Stimulated activated CD4-positive, alpha-beta T cell treated with anti-CD3 and anti-CD28 coated beads, Interleukin-15, amount 100 ng/mL, for 24 hours (primary cell): ENCODE results near the gene HS3ST4.
A peak's percentile ranks its signal among the peaks of the same experiment; 100 is the strongest.

ENCODE experiments used
- DNase-seq: peaks from one replicate; pipeline ENCODE4 v3.0.0-alpha.2; 2020

Gene HS3ST4

GRCh38 chr16:25691519-25692091 is at the start of gene HS3ST4:
HS3ST4 (plus strand) TSS chr16:25691959.
- peak; percentile 13 for DNase-seq

DNA sequence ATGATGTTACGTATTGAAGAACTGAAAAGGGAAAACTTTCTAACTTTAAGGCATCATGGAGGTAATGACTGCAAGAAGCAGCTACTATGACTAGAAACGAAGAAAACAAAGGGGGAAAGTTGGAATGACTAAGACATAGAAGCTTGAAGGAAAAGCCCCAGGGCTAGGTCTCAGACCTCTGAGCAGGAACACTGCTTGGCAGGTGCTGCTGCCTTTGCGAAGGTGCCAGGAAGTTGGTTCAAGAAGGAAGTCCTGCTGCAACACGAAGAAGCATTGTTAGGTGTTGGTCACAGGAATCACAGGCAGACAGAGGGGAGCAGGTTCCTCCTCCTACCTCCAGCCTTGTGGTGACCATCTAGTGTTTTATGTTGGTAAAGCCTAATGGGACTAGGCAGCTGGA is 48.1 kb upstream of the HS3ST4 start:
- DNase-seq = no peak

GRCh38 chr16:25656639-25657038 is 35.1 kb upstream of the HS3ST4 start:
- DNase-seq = no peak

GRCh38 chr16:25676820-25677219 is 14.9 kb upstream of the HS3ST4 start:
- no peak for DNase-seq

- DNase-seq = no peak
These were observed 12.2 kb upstream of the HS3ST4 start for GRCh38 chr16:25679511-25679910.

GRCh38 chr16:25689137-25689836 is 2.5 kb upstream of the HS3ST4 start:
- DNase-seq = no peak

DNA sequence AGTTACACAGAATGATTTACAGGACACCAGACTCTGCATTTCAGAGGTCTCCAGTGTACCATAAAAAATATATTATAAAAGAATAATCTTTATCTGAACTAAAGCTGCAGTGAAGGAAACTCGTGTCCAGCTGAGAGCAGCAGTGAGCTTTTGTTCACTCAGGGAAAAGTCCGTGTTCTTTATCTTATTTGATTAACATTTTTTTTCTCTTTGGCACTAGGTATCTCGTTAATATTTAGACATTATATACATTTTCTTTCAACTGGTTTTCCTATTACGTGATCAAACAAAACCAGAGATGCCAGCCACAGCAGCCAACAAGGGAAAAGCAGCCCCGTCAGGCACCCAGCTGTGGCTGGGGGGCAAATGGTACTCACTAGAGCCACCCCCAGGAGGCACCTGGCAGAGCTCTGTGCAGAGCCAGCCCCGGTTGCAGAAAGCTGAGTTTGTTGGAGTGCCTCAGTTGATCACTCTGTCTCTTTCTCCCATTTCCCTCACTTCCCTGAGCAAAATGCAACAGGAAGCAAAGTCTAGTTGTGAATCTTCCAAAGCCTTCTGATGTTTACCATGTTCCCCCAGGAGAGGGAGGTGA is 1.1 kb upstream of the HS3ST4 start:
- no peak for DNase-seq

DNA sequence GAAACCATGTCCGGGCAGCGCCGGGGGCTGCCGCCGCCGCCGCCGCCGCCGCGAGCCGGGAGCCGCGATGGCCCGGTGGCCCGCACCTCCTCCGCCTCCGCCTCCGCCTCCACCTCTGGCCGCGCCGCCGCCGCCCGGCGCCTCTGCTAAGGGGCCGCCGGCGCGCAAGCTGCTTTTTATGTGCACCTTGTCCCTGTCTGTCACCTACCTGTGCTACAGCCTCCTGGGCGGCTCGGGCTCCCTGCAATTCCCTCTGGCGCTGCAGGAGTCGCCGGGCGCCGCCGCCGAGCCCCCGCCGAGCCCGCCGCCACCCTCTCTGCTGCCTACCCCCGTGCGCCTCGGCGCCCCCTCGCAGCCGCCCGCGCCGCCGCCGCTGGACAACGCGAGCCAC is 587 bp downstream of the HS3ST4 start:
- DNase-seq = peak; percentile 3

DNA sequence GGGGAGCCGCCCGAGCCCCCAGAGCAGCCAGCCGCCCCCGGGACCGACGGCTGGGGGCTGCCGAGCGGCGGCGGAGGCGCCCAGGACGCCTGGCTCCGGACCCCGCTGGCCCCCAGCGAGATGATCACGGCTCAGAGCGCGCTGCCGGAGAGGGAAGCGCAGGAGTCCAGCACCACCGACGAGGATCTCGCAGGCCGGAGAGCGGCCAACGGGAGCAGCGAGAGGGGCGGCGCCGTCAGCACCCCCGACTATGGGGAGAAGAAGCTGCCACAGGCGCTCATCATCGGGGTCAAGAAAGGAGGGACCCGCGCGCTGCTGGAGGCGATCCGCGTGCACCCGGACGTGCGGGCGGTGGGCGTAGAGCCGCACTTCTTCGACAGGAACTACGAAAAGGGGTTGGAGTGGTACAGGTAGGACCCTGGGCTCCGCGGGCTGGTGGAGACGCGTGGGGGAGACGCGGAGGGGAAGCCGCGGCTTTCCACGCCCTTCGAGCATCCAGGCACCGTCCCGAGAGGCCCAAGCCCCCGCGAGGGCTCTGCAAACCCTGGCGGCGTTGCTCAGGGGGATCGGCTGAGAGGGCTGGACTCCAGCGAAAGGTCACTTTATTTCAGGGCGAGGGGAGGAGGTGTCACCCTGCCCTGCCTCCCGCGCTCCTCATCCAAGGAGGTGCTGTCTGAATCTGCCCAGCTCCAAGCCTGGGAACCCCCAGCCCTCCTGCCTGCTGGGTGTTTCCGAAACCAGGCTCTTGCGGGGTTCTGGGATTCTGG is 1.2 kb downstream of the HS3ST4 start:
- peak; percentile 1 for DNase-seq

- DNase-seq = no peak
These were observed 1.9 kb downstream of the HS3ST4 start for GRCh38 chr16:25693631-25694030.

GRCh38 chr16:25699069-25699468 is 7.3 kb downstream of the HS3ST4 start:
- DNase-seq = no peak

GRCh38 chr16:25700547-25700946 is 8.8 kb downstream of the HS3ST4 start:
- no peak for DNase-seq

DNA sequence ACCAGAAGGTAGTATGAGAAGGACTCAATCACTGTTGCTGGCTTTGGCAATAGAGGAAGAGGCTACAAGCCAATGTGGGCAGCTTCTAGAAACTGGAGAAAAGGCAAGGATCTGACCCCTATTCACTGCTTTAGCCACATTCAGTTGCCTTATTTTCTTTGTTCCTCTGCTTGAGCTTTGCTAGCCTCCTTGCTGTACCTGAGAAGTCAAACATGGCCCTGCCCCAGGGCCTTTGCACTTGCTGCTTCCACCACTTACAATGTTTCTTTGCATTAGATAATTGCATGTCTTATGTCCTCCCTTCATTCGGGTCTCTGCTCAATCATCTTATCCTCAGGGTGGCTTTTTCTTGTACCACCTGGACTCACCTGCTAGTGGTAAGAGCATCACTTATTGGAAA is 15.8 kb downstream of the HS3ST4 start:
- DNase-seq = no peak

GRCh38 chr16:25707982-25708583 is 16.3 kb downstream of the HS3ST4 start:
- DNase-seq = peak; percentile 38

GRCh38 chr16:25709213-25709612 is 17.5 kb downstream of the HS3ST4 start:
- no peak for DNase-seq

GRCh38 chr16:25713785-25714570 is 22.2 kb downstream of the HS3ST4 start:
- no peak for DNase-seq

DNA sequence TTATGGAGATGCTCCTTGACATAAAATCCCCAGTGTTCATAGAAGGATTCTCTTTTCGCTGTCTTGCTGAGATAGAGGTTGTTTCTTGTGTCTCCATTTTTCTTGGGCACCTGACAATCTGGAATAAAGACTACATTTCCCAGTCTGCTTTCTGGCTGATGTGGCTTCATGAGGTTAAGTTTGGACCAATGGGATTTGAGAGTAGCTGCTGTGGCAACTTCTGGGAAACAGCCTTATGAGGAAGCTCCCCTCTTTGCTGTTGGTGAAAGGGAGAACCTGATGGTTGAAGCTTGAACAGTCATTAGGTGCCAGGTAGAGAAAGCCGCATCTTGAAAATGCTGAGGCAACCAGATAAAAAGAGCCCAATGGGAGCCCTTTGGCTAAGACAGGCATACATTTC is 24.4 kb downstream of the HS3ST4 start:
- DNase-seq = no peak

- no peak for DNase-seq
These were observed 29.7 kb downstream of the HS3ST4 start for GRCh38 chr16:25721439-25721838.

GRCh38 chr16:25726430-25727098 is 34.8 kb downstream of the HS3ST4 start:
- no peak for DNase-seq

DNA sequence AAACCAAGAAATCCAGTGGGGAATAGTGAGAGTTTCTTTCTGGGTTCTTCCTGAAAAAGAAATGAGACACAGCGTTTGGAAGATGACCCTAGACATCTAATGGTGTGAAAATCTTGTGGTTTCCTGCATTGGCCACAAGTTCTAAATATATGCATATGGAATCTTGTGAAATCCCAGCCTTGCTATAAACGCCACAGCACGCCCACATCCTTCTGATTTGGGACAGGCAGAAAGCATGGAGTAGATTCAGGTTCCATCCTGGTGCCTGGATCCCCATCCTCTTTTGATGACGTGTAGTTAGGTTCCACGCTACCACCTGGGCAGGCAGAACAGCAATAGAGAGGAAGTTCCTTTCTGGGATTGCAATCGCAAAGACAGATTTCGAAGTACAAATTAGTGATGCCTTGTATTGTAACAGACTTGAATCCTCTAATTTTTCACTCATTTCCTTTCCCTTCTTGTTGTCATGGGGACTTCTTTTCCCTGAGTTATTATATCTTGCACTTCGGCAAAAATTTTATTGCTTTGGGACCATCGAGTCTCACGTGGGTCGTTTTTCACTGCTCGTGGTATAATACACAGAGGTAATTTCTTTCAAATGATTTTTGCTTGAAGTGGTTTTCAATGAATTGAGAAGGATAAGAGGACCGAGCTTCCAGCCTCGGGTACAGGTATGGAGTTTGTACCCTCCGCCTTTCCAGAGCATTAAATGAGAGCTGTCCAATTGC is 37.6 kb downstream of the HS3ST4 start:
- DNase-seq = no peak

- DNase-seq = no peak
These were observed 38.6 kb downstream of the HS3ST4 start for GRCh38 chr16:25730396-25730795.
